Activated T-helper 1 cell treated with Interleukin-2 at 50 U/mL for 16 hours (primary cell): ENCODE measurements around the gene CALN1.
"Not testable (repeated sequence)": the region's sequence is repeated elsewhere in the genome, so short reads cannot be mapped to it uniquely, and the experiment has no call there.

Source experiments
- DNase-seq: peaks from one replicate; pipeline ENCODE4 v3.0.0-alpha.2; 2020; ENCODE audit warnings: low read depth

Gene CALN1

DNA sequence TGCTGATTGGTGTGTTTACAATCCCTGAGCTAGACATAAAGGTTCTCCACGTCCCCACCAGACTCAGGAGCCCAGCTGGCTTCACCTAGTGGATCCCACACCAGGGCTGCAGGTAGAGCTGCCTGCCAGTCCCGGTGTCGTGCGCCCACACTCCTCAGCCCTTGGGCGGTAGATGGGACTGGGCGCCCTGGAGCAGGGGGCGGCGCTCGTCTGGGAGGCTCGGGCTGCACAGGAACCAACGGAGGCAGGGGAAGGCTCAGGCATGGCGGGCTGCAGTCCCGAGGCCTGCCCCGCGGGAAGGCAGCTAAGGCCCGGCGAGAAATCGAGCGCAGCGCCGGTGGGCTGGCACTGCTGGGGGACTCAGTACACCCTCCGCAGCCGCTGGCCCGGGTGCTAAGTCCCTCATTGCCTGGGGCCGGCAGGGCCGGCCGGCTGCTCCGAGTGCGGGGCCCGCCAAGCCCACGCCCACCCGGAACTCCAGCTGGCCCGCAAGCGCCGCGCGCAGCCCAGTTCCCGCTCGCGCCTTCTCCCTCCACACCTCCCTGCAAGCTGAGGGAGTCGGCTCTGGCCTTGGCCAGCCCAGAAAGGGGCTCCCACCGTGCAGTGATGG is 674.1 kb downstream of the CALN1 start:
- not testable (repeated sequence) for DNase-seq

GRCh38 chr7:71735961-71736556 is 676.1 kb downstream of the CALN1 start:
- no peak for DNase-seq

- DNase-seq: peak; percentile 20
These were observed 678.8 kb downstream of the CALN1 start for GRCh38 chr7:71733107-71733870.

GRCh38 chr7:71731740-71732139 is 680.4 kb downstream of the CALN1 start:
- no peak for DNase-seq
